NCI-H2196 treated with DMSO at 0.1 percent for 48 hours (cell line): ENCODE measurements around the gene DNAJA3.
A peak's percentile ranks its signal among the peaks of the same experiment; 100 is the strongest.

Experiments
- DNase-seq: peaks from one replicate; lab custom pipeline; 2025; ENCODE audit not compliant: unreplicated experiment; lab: John Stamatoyannopoulos, UW

DNAJA3 gene

DNA sequence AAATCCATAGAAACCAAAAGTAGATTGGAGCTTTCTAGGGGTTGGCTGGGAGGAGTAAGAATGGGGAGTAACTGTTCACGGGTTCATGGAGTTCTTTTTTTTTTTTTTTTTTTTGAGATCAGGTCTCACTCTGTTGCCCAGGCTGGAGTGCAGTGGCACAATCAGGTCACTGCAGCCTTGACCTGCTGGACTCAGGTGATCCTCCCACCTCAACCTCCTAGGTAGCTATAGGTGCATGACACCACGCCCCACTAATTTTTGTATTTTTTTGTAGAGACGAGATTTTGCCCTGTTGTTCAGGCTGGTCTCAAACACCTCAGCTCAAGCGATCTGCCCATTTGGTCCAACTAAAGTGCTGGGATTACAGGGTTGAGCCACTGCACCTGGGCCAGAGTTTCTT is 47.2 kb downstream of the DNAJA3 start:
- DNase-seq, result no peak

DNA sequence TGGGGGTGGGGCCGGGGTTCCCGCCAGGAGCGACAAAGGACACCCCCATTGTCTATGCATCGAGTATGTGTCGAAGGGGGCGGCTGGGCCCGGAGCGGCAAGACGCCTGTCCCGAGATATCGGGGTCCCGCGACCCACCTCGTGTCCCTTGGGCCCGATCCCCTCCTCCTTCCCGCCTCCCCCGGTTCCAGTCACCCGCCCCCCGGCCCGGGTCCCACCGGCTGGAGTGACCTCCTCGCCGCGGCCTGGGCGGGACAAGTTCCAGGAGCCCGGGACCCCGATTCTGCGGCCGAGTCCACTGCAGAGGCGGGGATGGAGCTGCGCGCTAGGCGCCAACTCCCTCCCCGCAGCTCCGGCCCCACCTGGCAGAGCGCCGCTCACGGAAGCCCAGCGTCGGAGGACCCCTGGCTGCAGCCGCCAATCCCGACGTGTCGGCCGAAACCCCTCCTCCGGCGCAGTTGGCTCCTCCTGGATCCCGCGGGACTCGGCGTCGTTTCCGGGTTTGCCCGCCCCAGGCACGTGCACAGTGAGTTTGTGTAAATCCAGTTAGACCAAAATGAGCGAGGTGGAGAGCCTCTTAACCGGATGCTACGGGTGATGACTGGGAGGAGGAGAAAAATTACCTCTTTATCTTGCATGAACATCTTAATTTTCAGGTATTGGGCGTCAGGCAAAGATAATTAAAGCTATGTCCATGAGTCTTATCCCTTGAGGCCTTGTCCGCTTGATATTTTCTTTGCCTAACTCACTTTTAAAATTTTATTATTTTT is 48.7 kb downstream of the DNAJA3 start, which contains the start of gene NMRAL1:
Gene NMRAL1 (minus strand): TSS at position 434 of the 770 bp plus-strand sequence. CDS start 493 bp downstream, outside the sequence.
- DNase-seq, result peak; percentile 91

DNA sequence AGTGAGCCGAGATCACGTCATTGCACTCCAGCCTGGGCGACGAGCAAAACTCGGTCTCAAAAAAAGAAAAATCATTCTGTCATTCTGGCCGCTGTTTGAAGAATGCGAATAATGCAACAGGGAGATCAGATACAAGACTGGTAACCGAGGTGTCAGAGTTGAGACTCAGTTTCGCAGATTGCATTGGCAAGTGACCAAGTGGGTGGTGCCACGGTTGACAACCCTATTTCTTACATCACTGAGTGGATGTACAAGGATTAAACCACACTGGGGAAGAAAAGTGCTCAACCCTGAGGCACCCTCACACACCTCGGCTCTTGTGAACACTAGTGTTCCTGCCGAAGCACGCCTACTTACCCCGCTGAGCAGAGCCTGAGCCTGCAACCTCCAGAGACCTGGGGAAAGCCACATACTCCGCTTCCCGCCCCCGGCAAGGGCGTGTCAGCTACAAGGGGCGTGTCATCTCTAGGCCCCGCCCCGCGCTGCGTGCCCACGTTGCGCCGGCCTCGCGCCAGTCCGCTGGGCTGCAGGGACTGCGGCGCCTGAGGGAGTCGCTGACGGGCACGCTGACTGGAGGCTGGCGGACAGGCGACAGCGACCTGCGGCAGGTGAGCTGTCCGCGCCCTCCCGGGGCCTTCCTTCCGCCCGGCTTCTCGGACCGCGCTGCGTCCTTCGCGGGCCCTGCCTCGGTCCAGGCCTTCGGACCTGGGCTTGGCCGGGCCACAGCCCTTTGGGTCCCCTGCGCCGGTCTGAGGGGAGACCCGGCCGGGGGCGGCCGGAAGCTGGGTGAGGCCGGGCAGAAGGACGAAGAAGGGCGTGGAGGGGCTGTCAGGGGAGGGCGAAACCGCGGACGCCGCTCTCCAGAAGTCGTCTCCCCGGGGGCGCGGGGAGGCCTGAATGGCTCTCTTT is 50.5 kb downstream of the DNAJA3 start, which contains the start of gene HMOX2:
Gene HMOX2 (plus strand): TSS at position 519 of the 909 bp plus-strand sequence. CDS start 29,127 bp downstream, outside the sequence.
- peak; percentile 89 for DNase-seq

DNA sequence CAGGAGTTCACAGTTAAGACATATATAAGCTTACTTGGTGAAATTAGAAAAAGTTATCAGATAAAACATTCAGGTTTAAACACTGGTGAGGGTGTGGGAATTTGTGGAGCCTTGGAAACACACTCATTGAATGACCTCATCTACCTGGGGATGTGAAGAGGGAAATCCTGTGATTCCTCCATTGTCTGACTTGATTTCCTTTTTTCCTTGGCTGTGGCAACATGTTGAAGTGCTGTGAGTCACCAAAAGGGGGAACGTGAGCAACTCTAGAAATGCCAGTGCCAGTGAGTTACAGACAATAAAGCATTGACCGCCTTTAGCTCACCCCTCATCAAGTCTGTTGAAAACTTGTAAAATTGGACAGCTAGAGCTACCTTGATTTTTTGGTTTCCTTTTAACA is 52.3 kb downstream of the DNAJA3 start:
- DNase-seq, result no peak

DNA sequence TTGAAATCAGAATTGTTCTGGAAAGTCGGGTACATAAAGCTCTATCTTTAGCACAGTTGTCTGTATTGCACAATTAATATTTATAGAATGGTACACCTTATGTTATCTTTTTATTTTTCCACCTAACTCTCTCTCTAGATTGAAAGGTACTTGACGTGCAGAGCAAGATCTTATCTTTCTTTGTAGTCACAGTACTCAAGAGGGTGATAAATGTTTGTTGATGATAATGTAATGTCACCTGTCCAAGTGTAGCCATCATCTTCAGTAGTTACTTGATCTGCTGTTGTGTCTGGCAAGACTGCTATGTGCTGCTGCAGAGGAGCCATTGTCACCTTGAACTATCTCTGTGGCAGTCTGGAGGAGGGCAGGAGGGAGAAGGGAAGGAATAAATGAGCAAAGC is 55.9 kb downstream of the DNAJA3 start:
- no peak for DNase-seq

DNA sequence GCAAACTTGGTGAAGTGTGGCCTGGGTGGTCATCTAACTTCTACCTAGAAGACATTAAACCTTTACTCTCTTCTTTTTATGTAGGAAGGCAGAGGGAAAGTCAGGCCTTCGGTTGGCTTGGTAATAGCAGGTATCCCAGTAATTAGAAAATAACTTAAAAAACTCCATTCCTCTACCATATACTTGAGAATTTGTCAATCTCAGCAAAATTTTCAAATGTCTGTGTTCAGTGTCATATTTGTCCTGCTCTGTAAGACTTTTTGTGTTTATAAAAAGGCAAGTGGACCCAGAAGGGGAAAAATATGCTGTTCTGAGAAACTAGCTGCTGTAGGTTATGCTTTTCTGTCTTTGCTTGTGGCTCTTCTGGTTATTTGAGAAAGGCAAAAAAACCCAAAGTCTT is 56.3 kb downstream of the DNAJA3 start:
- DNase-seq, result no peak

DNA sequence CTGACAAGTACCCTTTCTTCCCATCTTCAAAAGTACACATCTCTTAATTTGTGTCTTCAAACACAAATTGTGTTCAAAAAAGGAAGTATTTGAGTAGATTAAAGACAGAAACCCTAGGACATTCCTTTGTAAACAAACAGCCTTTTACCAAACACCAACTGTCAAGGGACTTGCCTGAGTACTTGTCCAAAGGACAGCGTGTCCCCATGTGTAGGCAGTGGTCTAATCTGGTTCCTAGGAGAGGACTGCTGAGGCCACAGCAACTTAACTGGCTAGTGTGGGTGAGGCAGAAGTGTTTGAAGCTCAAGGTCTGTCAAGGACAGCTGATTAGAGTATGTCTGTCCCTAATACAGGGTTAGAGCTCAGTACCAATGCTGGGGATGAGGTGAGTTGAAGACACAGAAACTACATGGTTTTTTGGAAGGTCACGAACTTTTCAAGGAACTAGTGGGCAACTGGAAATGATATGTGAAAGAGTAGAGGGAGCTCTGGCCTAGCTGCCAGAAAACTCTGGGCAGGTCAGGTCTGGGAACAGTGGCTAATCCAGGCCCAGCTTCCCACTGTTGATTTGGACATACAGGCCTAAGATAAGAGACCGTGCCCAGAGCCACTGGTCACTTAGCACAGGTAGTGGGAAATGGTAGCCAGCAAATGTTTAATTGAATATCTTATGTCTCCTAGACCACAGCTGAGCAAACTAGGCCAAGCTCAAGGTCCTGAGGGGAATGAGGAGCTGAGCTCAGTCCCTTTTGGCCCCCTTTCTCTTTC is 60.6 kb downstream of the DNAJA3 start:
- DNase-seq, result no peak

DNA sequence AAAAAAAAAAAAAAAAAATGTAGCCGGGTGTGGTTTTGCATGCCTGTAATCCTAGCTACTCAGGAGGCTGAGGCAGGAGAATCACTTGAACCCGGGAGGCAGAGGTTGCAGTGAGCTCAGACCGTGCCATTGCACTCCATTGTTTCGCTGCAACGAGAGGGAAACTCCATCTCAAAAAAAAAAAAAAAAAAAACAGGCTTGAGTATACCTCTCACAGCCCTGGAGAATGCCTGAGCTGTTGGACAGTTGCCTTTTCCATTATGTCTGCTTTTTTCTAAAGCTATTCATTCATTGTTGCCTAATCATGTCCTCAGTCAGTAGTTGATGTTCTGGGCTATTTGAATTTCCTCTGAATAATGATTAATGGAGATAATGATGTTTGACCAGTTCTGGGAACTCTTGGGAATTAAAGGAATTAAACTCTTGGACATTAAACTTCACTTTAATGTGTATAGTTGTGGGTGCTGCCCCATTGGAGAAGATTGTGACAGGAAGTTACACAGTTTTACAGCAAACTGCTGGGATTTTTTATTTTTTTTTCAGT is 62.4 kb downstream of the DNAJA3 start:
- DNase-seq, result no peak

DNA sequence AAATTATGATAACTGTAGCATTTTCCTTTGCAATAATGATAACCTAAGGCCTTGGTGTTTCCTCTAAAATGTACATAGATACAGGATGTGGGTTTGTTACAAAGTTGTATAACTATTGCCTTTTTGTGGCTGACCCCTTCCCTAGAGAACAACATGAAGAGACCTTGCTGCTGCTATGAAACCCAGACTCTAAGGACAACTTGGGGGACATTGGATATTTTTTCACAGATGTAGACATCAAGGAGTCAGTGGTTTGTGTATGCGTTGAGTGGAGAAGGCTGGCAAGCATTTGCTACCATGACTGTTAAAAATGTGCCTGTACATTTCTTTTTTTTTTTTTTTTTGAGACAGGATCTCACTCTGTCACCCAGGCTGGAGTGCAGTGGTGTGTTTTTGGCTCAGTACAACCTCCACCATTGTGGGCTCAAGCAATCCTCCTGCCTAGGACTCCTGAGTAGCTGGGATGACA is 62.9 kb downstream of the DNAJA3 start:
- DNase-seq, result no peak

DNA sequence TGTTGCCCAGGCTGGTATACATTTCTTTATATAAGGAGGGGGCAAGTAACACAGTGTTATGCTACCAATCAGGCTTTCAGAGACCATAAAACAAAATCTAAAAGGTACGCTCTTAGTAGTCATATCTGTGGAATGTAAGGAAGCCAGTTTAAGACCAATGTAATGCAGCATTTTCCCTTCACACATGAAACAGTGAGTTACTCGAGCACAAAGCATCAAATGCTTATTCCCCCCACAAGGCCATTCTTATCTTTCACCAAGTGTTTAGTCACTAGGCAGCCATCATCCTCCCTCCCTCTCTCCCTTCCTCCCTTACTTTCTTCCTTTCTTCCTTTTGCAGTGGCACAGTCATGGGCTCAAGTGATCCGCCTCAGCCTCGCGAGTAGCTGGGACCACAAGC is 63.4 kb downstream of the DNAJA3 start:
- DNase-seq, result no peak

DNA sequence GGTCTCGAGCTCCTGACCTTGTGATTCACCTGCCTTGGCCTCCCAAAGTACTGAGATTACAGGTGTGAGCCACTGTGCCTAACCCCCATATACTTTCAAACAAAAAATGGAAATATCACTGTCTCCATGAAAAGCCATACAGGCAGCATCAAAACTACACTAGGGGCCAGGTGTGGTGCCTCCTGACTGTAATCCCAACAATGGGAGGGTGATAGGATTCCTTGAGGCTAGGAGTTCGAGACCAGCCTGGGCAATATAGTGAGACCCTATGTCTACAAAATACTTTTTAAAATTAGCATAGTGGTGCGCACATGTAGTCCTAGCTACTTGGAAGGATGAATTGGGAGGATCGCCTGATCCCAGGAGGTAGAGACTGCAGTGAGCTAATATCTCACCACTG is 66.2 kb downstream of the DNAJA3 start:
- no peak for DNase-seq

DNA sequence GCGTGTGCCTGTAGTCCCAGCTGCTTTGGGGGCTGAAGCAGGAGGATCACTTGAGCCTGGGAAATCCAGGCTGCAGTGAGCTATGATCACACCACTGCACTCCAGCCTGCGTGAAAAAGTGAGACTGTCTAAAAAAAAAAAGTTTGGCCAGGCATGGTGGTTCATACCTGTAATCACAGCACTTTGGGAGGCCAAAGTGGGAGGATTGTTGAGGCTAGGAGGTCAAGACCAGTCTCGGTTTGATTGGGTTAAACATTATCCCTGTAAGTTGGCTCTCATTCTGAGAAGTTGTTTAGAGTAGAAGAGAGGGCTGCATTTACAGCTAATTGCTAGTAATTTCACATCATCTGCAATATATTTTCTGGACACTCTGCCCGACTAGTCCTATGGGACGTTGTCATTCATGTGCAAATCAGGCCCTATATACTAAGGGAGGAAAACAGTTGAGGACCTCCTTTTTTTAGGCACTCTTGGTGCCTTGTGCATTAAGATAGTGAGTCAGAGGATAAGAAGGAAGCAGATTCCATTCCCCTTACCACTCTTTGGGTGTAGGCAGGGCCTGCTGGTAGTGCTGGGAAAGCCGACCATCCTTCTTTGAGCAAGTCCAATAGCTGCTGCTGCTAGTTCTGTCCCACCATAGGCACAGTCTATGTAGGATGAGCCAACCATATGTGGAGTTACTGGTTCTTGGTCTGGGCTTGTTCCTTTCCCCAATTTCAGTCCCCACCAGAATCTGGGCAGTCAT is 69.2 kb downstream of the DNAJA3 start:
- DNase-seq, result no peak

DNA sequence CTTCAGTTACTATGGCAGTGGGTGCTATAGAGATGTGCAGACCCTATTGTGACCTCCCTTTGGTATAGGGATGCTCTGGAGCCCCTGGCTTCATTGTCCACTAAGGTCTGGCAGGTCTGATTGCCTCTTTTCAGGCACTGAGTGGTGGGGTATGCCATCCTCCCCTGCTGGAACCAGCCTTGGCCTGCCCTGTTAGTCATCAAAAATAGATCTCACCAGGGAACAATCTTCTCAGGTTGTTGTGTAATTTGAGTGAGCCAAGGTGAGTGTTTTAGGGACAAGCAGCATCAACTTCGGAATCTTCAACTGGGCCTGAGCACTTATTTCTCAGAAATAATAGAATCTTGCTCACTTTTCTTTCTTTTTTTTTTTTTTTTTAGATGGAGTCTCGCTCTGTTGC is 70.1 kb downstream of the DNAJA3 start:
- no peak for DNase-seq

DNA sequence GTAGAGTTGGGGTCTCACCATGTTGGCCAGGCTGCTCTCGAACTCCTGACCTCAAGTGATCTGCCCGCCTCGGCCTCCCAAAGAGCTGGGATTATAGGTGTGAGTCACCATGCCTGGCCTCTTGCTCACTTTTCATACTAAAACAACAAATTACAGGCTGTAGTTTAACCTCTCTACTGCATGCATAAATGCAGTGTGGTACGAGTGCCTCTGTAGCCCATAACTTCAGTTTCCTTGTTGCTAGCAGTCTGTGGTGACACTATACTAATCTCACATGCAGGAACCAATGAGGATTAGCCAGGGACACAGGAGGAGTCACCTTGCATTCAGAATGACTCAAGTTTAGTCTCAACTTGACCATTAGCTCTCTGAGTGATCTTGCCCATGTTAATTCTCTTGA is 70.6 kb downstream of the DNAJA3 start:
- DNase-seq, result no peak

DNA sequence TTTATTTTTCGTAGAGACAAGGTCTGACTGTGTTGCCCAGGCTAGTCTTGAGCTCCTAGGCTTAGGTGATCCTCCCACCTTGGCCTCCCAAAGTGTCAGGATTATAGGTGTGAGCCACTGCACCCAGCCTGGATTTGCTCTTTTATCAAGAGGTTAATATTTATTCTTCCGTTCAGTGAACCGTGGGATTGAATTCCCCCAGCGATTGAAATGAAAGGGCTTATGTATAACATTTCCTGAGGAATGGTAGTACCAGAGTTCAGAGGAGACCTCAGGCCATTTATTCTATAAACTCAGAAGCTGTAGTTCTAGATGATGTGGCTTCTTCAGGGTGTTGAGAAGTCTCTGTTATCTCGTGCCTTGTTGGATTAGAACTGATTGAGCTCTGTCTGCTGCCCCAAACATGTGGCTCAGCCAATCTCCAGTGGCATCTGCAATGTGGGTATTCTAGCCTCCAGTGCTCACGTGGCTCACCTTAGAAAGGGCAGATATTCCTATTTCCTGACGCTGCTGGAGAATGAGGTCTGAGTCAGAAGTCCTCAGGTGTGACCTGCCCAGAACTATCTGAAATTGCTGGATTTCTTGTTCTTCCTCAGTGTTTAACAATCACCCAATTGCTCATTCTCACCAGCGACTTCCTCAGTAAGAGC is 73.0 kb downstream of the DNAJA3 start:
- no peak for DNase-seq

DNA sequence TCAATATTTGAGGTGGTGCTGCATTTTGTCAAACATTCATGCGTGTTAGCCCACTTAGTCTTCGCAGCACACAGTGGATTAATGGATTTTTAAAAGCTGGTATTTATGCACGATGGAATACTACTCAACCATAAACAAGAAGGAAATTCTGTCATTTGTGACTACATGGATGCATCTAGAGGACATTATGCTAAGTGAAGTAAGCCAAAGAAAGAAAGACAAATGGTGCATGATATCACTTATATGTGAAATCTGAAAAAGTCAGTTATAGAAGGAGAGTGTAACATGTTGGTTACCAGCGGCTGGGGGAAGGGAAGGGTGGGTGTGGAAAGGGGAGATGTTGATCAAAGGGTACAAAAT is 73.5 kb downstream of the DNAJA3 start:
- DNase-seq, result no peak

DNA sequence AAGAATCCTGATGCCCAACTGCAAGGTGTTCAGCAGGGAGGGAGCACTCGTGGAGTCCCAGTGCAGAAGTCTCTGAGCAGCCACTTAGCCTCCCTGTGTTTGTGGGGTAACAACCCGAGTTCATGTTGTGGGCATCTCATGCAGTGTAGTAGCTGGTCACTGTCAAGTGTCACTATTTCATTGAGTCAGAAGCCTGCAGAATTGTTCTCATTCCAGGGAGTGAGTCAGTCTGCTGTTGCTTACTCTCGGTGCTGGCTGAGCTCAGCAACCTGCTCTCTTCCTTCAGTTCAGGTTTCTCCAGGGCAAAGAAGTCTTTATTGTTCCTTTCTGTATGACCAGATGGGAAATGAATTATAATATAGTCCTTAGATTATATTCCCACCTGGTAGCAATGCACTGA is 74.6 kb downstream of the DNAJA3 start:
- DNase-seq, result no peak

DNA sequence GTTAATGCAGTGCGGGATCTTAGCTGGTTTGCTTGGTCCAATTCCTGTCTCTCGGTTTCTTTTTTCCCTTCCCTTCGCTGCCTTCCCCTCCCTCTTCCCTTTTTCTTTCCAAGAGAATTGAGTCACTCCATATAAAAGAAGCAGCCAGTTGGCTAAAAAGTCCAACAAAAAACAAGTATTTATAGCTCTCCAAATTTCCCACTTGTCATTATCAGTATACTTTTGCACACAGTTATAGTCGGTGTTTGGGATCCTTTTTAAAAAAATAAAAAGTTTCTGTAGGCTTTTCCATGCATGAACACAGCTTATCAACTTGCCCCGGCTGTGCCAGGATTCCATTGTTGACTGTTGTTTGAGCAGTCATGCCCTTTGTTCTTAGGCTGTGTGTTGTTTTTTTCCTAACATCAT is 75.4 kb downstream of the DNAJA3 start:
- no peak for DNase-seq

DNA sequence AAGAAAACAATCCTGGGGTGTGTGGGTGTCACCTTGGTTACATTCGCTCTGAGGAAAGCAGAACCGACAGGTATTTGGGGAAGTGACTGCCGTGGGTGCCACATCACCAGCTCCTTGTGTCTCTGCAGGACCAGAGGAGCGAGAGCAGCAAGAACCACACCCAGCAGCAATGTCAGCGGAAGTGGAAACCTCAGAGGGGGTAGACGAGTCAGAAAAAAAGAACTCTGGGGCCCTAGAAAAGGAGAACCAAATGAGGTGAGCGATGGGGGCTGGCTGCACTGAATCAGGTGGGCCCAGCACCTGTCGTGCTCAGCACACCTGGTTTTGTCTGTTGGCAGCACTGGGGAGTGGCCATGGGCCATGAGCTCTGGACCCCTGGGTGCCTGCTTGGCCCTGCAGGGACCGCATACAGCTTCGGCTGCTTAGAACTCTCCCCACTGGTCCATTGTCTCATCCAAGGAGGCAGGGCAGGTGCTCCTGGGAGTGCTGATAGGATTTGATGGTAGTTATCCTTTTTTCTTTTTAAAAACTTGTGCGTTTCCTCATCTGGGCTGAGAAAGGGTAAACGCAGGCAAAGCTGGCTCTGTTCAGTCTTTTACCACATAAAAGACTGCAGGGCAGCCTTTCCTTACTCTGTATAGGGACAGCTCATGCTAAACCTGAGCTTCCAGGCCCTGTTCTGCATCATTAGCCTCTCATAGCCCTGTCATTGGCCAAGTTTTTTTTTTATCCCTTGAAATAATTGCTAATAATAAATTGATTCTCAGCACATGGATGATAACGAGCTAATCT is 79.9 kb downstream of the DNAJA3 start:
- DNase-seq, result no peak
